Ovary (tissue), 10 donors: ENCODE data around the gene MAPKAPK2. TPM values are rescaled to one million over a fixed set of nuclear protein-coding genes. Genes with fewer than 3 reads are reported as not detected.
A peak's percentile ranks its signal among the peaks of the same experiment; 100 is the strongest.

Experiments
- DNase-seq, 5 donors: peaks; one replicate each; pipeline ENCODE4 v3.0.0-alpha.2; 2019 to 2020
- H3K27ac ChIP-seq, 2 donors: fragments of 200-600 bp; one replicate each; pipeline versions ENCODE4 v1.5.1 to v1.8.0; 2019 to 2022
- H3K27me3 ChIP-seq: fragments of 200-600 bp; one replicate; pipeline ENCODE4 v1.8.0; 2022
- H3K36me3 ChIP-seq: fragments of 200-600 bp; sonication (generic); one replicate; pipeline ENCODE4 v1.5.1; 2019
- H3K4me1 ChIP-seq: one replicate; pipeline ENCODE4 v1.8.1; 2013; ENCODE audit warnings: mild to moderate bottlenecking, moderate library complexity; ENCODE audit not compliant: insufficient read depth
- H3K4me3 ChIP-seq: fragments of 200-600 bp; sonication (generic); one replicate; pipeline ENCODE4 v1.5.1; 2017
- H3K9me3 ChIP-seq, 2 donors: fragments of 200-600 bp in 1 of 2; sonication (generic) in 1 of 2; one replicate each; pipeline versions ENCODE4 v1.5.1 to v1.8.1; 2013 to 2019; ENCODE audit warnings: mild to moderate bottlenecking in 1 of 2, moderate library complexity in 1 of 2
- CTCF ChIP-seq, 3 donors: fragments of 450-650 bp in 2 of 3; fragments of 200-600 bp in 1 of 3; IDR thresholded peaks; one replicate each; pipeline versions ENCODE4 v1.5.1 to v1.8.0; 2016 to 2022; ENCODE audit warnings: antibody characterized with exemption in 3 of 3, mild to moderate bottlenecking in 1 of 3
- EP300 ChIP-seq: sonication (generic); formaldehyde crosslinking; IDR thresholded peaks from one replicate; pipeline ENCODE4 v1.6.1; 2017; ENCODE audit warnings: antibody characterized with exemption
- POLR2A ChIP-seq: fragments of 450-650 bp; IDR thresholded peaks from one replicate; pipeline ENCODE4 v1.6.1; 2017; ENCODE audit warnings: antibody characterized with exemption, mild to moderate bottlenecking, moderate library complexity
- WGBS, 3 donors: extraction: QIAGEN DNeasy Blood & Tissue Kit in 1 of 3; methylation state at CpG; one replicate each; pipeline versions ENCODE4 v1.1.5 to v1.1.7; 2013 to 2017; 5-methylcytosine and 5-hydroxymethylcytosine counted together
- intact Hi-C, 4 donors: fragments of 100-400 bp; cut with DNase I; formaldehyde crosslinking; loops; one replicate each; pipeline versions ENCODE4 v1.11.0 to v1.15.1; 2022 to 2023
- long read RNA-seq, 3 donors: library from polyadenylated mRNA in 2 of 3; unstranded in 2 of 3; transcript quantifications; one replicate each; pipeline ENCODE4 v2.0.0 and lab custom pipeline, GENCODE V29; 2021 to 2026
- polyA plus RNA-seq, 2 donors: library from polyadenylated mRNA; stranded (reverse); fragments of 200-250 nt in 1 of 2; fragments of 350-450 nt in 1 of 2; fragmentation: Illumina TruSeq in 1 of 2; extraction: RNeasy Lipid Tissue Mini Kit (QIAGEN cat#74804) in 1 of 2; gene quantifications; one replicate each; pipeline ENCODE4 v1.2.3, GENCODE V29; 2013 to 2014
- total RNA-seq, 7 donors: library from RNA; depleted of rRNA in 2 of 7; stranded (reverse); fragments of >200 nt in 2 of 7; fragmentation: NEBNext Ultra II Directional in 3 of 7; extraction: Animal tissue kit (Norgen Biotek cat#: 25700) in 3 of 7; gene quantifications; one replicate each; pipeline versions ENCODE4 v1.1.0 to v1.2.4, GENCODE V29; 2016 to 2023
- donor health status: DM: no; HTN: no; CAD: no; lungs with moderate emphysema.
- donor health status: DM: no; HTN: no; CAD: no.
- donor health status: Bipolar disorder and iron deficiency.
- donor health status: DM: yes; HTN: yes; CAD: no.
- donor health status: DM: no; HTN: no; CAD: no.
- donor health status: DM: yes; HTN: yes; CAD: no.

The MAPKAPK2 gene
- total RNA-seq: 10 to 100 TPM; 28.4 to 71.2 (median 66.2) TPM
- 10 to 100 TPM; 34.5 to 64.7 TPM for polyA plus RNA-seq
- long read RNA-seq, donor 1, partial matches to known transcripts: 0 of 2 reads
- long read RNA-seq, donor 1, other reads (novel, unspliced or antisense): 2 of 2 reads
- long read RNA-seq, donor 2, transcript MAPKAPK2-202 (10 exons, 2,961 nt): major isoform, 15 of 32 reads
- long read RNA-seq, donor 2, partial matches to known transcripts: 17 of 32 reads
- long read RNA-seq, donor 2, other reads (novel, unspliced or antisense): 0 of 32 reads
- long read RNA-seq, donor 3, transcript MAPKAPK2-202 (10 exons, 2,961 nt): major isoform, 9 of 24 reads
- long read RNA-seq, donor 3, partial matches to known transcripts: 1 of 24 reads
- long read RNA-seq, donor 3, other reads (novel, unspliced or antisense): 14 of 24 reads

- Histone ChIP-seq H3K9me3 (no peaks in the 10 kb centered on the region), H3K27ac (peak within 1 kb of the TSS; percentile 84 to 98), H3K27me3 (no peaks in the 10 kb centered on the region), H3K4me1 (peaks cover 10% of the 10 kb centered on the region), H3K4me3 (peak within 1 kb of the TSS; percentile 66), H3K36me3 (no peaks in the 10 kb centered on the region)
- intact Hi-C loops: no loop called here
- 1% methylated on average over 45 to 68 of the region's 82 CpGs for WGBS, 3 donors
- peak; percentile 77 to 87 (median 83) for DNase-seq
- TF ChIP-seq CTCF (IDR thresholded peaks at IDR 0.05) (no peak), POLR2A (peak; percentile 29)
Observed at GRCh38 chr1:206684478-206685333, at the start of gene MAPKAPK2. TSS of gene MAPKAPK2 (plus strand) at chr1:206684905. CDS start at chr1:206685230, 325 bp downstream.

- peaks cover 1% of the 10 kb centered on the region for H3K4me1 ChIP-seq
- H3K27me3 ChIP-seq: no peaks in the 10 kb centered on the region
- H3K9me3 ChIP-seq: no peaks in the 10 kb centered on the region
- H3K27ac ChIP-seq: peak within 1 kb of the TSS; percentile 48 to 78
- 0 to 1% (median 0%) methylated on average over 67 to 84 of the region's 84 CpGs for WGBS, 3 donors
- TF ChIP-seq POLR2A (peak; percentile 97), EP300 (peak; percentile 60), CTCF (IDR thresholded peaks at IDR 0.05) (peak in 1 of 3 donors; percentile 49)
- intact Hi-C loops: loop anchor here in 3 of 4 donors (2.0 to 10.0 kb wide), 3 partner anchors 27 to 89 kb away; no protein-coding TSS in a partner anchor
- H3K4me3 ChIP-seq: peak within 1 kb of the TSS; percentile 95
- no peaks in the 10 kb centered on the region for H3K36me3 ChIP-seq
- peak; percentile 96 to 98 (median 97) for DNase-seq
Observed at GRCh38 chr1:206635080-206635977, 49.4 kb upstream of the MAPKAPK2 start, which contains the start of gene DYRK3. TSS of gene DYRK3 (plus strand) at chr1:206635536. CDS start at chr1:206635704, 168 bp downstream.

- H3K4me3 ChIP-seq: peak overlapping the region; percentile 95
- 0 to 3% (median 1%) methylated on average over 14 of the region's 14 CpGs for WGBS, 3 donors
- H3K27me3 ChIP-seq: no peaks in the 10 kb centered on the region
- DNase-seq: no peak
- intact Hi-C loops: loop anchor here in 3 of 4 donors (2.0 to 10.0 kb wide), 3 partner anchors 27 to 89 kb away; no protein-coding TSS in a partner anchor
- H3K9me3 ChIP-seq: no peaks in the 10 kb centered on the region
- H3K4me1 ChIP-seq: peaks cover 1% of the 10 kb centered on the region
- H3K27ac ChIP-seq: peak overlapping the region; percentile 48 to 65
- no peaks in the 10 kb centered on the region for H3K36me3 ChIP-seq
- no peak for TF ChIP-seq CTCF (IDR thresholded peaks at IDR 0.05)
- TF ChIP-seq POLR2A: no peak
- no peak for TF ChIP-seq EP300
Observed at GRCh38 chr1:206635978-206636345, 48.7 kb upstream of the MAPKAPK2 start.
